ENCODE measurements around the gene PIGV. TPM values are rescaled to one million over a fixed set of nuclear protein-coding genes. Genes with fewer than 3 reads are reported as not detected.

Gene PIGV
- total RNA-seq, 2 donors from 2014 or later, result 13.5 to 22.9 TPM

DNA sequence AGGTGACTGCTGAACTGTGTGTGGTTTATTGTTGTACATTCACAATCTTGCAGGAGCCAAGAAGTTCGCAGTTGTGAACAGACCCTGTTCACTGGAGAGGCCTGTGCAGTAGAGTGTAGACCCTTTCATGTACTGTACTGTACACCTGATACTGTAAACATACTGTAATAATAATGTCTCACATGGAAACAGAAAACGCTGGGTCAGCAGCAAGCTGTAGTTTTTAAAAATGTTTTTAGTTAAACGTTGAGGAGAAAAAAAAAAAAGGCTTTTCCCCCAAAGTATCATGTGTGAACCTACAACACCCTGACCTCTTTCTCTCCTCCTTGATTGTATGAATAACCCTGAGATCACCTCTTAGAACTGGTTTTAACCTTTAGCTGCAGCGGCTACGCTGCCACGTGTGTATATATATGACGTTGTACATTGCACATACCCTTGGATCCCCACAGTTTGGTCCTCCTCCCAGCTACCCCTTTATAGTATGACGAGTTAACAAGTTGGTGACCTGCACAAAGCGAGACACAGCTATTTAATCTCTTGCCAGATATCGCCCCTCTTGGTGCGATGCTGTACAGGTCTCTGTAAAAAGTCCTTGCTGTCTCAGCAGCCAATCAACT is 6.4 kb upstream of the PIGV start:
- ATAC-seq (ENCODE audit: insufficient number of reproducible peaks, low FRiP score, low read depth), result no peak
- no peaks in the 10 kb centered on the region for H3K27me3 ChIP-seq (replicated peaks; ENCODE audit: insufficient read depth)
- peaks cover 19 to 22% of the 10 kb centered on the region in 2 donors for H3K4me1 ChIP-seq (ENCODE audit: control insufficient read depth in 1 of 2, low read depth in 2 of 2)
- no peak overlapping the region for H3K4me3 ChIP-seq
- peaks cover 43% of the 10 kb centered on the region for H3K36me3 ChIP-seq
- peak overlapping the region in 1 of 2 donors; percentile 29 for H3K27ac ChIP-seq
- H3K9me3 ChIP-seq, result no peaks in the 10 kb centered on the region
- no peak for DNase-seq (ENCODE audit: low spot score)
- TF ChIP-seq, protein P1, sequence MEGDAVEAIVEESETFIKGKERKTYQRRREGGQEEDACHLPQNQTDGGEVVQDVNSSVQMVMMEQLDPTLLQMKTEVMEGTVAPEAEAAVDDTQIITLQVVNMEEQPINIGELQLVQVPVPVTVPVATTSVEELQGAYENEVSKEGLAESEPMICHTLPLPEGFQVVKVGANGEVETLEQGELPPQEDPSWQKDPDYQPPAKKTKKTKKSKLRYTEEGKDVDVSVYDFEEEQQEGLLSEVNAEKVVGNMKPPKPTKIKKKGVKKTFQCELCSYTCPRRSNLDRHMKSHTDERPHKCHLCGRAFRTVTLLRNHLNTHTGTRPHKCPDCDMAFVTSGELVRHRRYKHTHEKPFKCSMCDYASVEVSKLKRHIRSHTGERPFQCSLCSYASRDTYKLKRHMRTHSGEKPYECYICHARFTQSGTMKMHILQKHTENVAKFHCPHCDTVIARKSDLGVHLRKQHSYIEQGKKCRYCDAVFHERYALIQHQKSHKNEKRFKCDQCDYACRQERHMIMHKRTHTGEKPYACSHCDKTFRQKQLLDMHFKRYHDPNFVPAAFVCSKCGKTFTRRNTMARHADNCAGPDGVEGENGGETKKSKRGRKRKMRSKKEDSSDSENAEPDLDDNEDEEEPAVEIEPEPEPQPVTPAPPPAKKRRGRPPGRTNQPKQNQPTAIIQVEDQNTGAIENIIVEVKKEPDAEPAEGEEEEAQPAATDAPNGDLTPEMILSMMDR (IDR thresholded peaks at IDR 0.05), result no peak

DNA sequence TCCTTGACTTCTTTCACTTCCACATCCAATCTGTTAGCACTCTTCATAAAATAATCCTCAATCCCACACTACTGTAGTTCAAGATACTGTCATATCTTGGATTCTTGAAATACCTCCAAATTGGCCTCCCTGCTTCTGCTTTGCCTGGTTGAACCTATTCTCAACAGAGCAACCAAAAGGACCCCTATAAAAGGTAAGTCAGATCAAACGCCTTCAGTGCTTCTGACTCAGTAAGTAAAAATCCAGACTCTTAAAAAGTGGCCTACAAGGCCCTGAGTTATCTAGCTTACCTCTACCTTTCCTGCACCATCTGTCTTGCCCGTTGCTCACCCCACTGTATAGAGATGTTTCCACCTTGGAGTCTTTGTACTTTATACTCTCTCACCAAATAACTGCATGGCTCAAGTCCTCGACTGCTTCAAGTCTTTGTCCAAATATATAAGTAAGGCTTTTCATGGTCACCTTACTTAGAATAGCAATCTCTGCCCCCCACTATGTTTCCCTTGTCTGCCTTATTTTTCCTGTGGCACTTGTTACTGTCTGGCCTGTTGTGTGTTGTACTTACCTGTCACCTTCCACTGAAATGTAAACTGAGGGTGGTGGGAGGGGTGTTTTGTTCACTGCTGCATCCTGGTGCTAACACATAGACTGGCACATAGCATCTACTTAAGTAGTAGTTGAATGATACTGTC is 5.1 kb upstream of the PIGV start:
- ATAC-seq (ENCODE audit: insufficient number of reproducible peaks, low FRiP score, low read depth) (no peak), DNase-seq (ENCODE audit: low spot score) (no peak)
- peaks cover 29 to 33% of the 10 kb centered on the region in 2 donors for H3K4me1 ChIP-seq (ENCODE audit: control insufficient read depth in 1 of 2, low read depth in 2 of 2)
- TF ChIP-seq, protein P1 (IDR thresholded peaks at IDR 0.05), result no peak
- peaks cover 31% of the 10 kb centered on the region for H3K36me3 ChIP-seq
- no peak overlapping the region for H3K4me3 ChIP-seq
- H3K9me3 ChIP-seq, result no peaks in the 10 kb centered on the region
- H3K27me3 ChIP-seq (replicated peaks; ENCODE audit: insufficient read depth), result no peaks in the 10 kb centered on the region
- peak overlapping the region in 1 of 2 donors; percentile 21 for H3K27ac ChIP-seq

DNA sequence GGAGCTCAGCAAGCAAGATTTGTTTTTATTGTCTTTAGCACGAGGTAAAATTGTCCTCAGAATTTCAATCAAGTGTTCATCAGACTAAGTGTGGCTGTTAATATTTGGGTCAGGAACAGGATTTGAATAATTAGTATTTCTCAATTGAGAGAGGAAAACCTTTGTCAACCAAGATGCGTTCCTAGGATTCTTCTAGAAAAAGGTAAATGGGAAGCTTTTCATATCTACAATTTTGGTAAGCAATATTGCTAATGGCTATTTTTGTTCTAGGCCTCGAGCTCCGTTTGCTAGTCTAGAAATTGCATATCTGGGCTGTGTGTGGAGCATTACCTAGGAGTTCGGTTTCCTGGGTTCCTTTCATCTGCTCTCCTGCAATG is 4.1 kb upstream of the PIGV start:
- no peak for DNase-seq (ENCODE audit: low spot score)
- TF ChIP-seq, protein P1 (IDR thresholded peaks at IDR 0.05), result no peak
- peaks cover 29 to 36% of the 10 kb centered on the region in 2 donors for H3K4me1 ChIP-seq (ENCODE audit: control insufficient read depth in 1 of 2, low read depth in 2 of 2)
- H3K9me3 ChIP-seq, result no peaks in the 10 kb centered on the region
- peaks cover 22% of the 10 kb centered on the region for H3K36me3 ChIP-seq
- no peaks in the 10 kb centered on the region for H3K27me3 ChIP-seq (replicated peaks; ENCODE audit: insufficient read depth)
- no peak for ATAC-seq (ENCODE audit: insufficient number of reproducible peaks, low FRiP score, low read depth)
- no peak overlapping the region for H3K4me3 ChIP-seq
- H3K27ac ChIP-seq, result peak overlapping the region; percentile 31 to 99

DNA sequence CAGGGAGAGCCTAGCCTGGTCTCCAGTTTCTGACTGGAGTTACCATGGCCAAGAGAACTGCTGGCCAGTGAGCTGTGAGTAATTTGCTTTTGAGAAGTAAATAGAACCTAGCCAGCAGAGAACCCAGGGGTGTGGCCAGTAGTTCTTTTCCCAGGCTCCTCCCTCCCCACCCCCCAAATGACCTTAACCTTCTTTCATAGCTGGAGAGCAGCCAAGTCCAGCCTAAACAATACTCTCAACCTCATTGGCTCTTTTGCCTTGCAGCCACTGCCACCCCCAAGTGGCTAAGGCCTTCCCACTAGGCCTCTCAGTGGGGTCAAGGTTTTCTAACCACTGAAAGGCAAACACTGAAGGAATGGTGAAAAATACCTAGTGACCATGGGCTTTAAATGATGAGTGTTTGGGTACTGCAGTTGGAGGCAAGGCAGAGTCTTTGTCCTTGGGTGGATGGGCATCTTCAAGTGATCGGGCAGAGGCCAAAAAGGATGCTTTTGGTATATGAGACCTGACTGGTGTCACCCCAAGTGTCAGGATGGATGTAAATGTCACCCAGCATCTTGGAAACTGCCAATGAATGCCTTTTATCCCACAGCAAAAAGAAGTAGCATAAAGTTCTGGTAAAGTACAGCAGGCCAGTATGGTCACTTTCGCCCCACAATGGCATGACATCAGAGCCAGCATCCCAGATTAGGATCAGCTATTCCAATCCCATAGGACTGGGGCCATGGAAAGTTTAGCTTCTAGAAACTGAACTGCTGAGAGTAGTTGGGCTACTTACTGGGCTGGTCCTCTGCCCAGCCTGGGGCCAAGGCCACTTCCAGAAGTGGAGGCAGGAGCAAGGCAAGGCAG is 3.5 kb upstream of the PIGV start:
- Histone ChIP-seq H3K27me3 (replicated peaks; ENCODE audit: insufficient read depth) (no peaks in the 10 kb centered on the region), H3K9me3 (no peaks in the 10 kb centered on the region), H3K36me3 (peaks cover 16% of the 10 kb centered on the region), H3K4me3 (no peak overlapping the region), H3K4me1 (ENCODE audit: control insufficient read depth in 1 of 2, low read depth in 2 of 2) (peaks cover 29 to 39% of the 10 kb centered on the region in 2 donors), H3K27ac (peak overlapping the region; percentile 31 to 99)
- ATAC-seq (ENCODE audit: insufficient number of reproducible peaks, low FRiP score, low read depth), result no peak
- TF ChIP-seq, protein P1 (IDR thresholded peaks at IDR 0.05), result no peak
- no peak for DNase-seq (ENCODE audit: low spot score)

- Histone ChIP-seq H3K27me3 (replicated peaks; ENCODE audit: insufficient read depth) (no peaks in the 10 kb centered on the region), H3K4me3 (no peak overlapping the region), H3K27ac (peak overlapping the region; percentile 31 to 99), H3K4me1 (ENCODE audit: control insufficient read depth in 1 of 2, low read depth in 2 of 2) (peaks cover 29 to 39% of the 10 kb centered on the region in 2 donors), H3K36me3 (peaks cover 10% of the 10 kb centered on the region), H3K9me3 (no peaks in the 10 kb centered on the region)
- ATAC-seq (ENCODE audit: insufficient number of reproducible peaks, low FRiP score, low read depth), result no peak
- TF ChIP-seq, protein P1 (IDR thresholded peaks at IDR 0.05), result no peak
- DNase-seq (ENCODE audit: low spot score), result no peak
Observed at GRCh38 chr1:26784886-26785285, 2.9 kb upstream of the PIGV start.

All from thoracic aorta (tissue), 2 donors.